Right lobe of liver (tissue), 4 donors: ENCODE results near the gene LEF1.
"Not testable (repeated sequence)": the region's sequence is repeated elsewhere in the genome, so short reads cannot be mapped to it uniquely, and the experiment has no call there.

ENCODE experiments used
- POLR2A ChIP-seq: fragments of 450-650 bp; IDR thresholded peaks from one replicate; pipeline ENCODE4 v1.6.1; 2017; ENCODE audit warnings: antibody characterized with exemption, mild to moderate bottlenecking
- TF ChIP-seq, protein P1 (sequence below), 4 donors: fragments of 200-600 bp in 3 of 4; fragments of 450-650 bp in 1 of 4; IDR thresholded peaks; one replicate each; pipeline versions ENCODE4 v1.5.1 to v1.8.0; 2016 to 2022; ENCODE audit warnings: antibody characterized with exemption in 4 of 4, mild to moderate bottlenecking in 2 of 4
- donor health status: DM: no; HTN: no; CAD: no.
- donor health status: DM: no; HTN: no; CAD: no.
- donor health status: DM: no; HTN: yes; CAD: no.

DNA sequence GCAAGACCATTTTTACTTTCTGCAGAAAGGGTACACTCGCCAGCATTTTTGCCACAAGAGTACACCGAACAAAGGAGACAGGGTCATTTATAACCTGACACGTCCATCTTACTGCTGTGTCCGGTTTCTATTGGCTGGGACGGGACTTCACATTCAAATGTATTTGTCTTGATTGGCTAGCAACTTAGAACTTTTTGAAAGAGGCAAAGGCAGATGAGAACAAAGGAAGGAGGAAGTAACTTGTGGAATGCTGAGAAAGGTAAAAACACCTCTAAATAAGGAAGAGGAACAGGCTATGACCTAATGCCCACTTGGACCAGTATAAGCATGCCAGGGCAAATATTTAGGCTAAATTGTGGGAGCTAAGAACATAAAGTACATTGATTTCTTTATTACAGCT is 156.3 kb downstream of the LEF1 start:
- TF ChIP-seq, protein P1, sequence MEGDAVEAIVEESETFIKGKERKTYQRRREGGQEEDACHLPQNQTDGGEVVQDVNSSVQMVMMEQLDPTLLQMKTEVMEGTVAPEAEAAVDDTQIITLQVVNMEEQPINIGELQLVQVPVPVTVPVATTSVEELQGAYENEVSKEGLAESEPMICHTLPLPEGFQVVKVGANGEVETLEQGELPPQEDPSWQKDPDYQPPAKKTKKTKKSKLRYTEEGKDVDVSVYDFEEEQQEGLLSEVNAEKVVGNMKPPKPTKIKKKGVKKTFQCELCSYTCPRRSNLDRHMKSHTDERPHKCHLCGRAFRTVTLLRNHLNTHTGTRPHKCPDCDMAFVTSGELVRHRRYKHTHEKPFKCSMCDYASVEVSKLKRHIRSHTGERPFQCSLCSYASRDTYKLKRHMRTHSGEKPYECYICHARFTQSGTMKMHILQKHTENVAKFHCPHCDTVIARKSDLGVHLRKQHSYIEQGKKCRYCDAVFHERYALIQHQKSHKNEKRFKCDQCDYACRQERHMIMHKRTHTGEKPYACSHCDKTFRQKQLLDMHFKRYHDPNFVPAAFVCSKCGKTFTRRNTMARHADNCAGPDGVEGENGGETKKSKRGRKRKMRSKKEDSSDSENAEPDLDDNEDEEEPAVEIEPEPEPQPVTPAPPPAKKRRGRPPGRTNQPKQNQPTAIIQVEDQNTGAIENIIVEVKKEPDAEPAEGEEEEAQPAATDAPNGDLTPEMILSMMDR (IDR thresholded peaks at IDR 0.05), result not testable (repeated sequence)
- not testable (repeated sequence) for TF ChIP-seq POLR2A
